ENCODE measurements around the gene WWOX. TPM values are rescaled to one million over a fixed set of nuclear protein-coding genes. Genes with fewer than 3 reads are reported as not detected.

The WWOX gene
- total and polyA plus RNA-seq, 2 of the 8 experiments (the other 6 are each of a cell fraction or from before 2014, with no cell fraction given), result 5.4 to 16.7 TPM

DNA sequence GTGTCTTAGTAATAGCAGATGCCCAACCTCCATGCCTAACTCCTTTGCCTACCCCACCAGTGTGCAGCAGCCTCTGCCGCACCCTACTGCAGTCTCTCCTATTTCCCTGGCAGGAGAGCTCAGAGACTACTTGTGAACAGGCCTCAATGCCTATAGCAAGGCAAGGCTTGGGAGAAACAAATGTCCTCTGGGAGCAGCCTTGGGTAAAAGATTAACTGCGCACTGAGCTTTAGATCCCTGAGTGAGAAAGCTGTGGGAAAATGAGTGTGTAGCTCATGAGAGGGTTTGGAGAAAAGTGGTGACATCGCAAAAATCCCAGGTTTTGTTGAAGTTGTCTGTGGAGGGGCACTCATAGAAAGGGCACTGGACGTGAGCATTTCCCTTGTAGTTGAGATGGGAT, 335.8 kb downstream of the WWOX start (continued):
- TF ChIP-seq, protein P1, sequence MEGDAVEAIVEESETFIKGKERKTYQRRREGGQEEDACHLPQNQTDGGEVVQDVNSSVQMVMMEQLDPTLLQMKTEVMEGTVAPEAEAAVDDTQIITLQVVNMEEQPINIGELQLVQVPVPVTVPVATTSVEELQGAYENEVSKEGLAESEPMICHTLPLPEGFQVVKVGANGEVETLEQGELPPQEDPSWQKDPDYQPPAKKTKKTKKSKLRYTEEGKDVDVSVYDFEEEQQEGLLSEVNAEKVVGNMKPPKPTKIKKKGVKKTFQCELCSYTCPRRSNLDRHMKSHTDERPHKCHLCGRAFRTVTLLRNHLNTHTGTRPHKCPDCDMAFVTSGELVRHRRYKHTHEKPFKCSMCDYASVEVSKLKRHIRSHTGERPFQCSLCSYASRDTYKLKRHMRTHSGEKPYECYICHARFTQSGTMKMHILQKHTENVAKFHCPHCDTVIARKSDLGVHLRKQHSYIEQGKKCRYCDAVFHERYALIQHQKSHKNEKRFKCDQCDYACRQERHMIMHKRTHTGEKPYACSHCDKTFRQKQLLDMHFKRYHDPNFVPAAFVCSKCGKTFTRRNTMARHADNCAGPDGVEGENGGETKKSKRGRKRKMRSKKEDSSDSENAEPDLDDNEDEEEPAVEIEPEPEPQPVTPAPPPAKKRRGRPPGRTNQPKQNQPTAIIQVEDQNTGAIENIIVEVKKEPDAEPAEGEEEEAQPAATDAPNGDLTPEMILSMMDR (IDR thresholded peaks at IDR 0.05; ENCODE audit: control extremely low read depth in 1 of 3, insufficient read depth in 1 of 3, low read depth in 1 of 3, low read length in 3 of 3), result no peak
- TF ChIP-seq HDAC2 (IDR thresholded peaks at IDR 0.05; ENCODE audit: borderline replicate concordance in 1 of 2, low read depth in 2 of 2, low read length in 2 of 2), result no peak
- TF ChIP-seq, protein P2, sequence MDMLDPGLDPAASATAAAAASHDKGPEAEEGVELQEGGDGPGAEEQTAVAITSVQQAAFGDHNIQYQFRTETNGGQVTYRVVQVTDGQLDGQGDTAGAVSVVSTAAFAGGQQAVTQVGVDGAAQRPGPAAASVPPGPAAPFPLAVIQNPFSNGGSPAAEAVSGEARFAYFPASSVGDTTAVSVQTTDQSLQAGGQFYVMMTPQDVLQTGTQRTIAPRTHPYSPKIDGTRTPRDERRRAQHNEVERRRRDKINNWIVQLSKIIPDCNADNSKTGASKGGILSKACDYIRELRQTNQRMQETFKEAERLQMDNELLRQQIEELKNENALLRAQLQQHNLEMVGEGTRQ (IDR thresholded peaks at IDR 0.05; ENCODE audit: low read length), result no peak
- TF ChIP-seq CBX8 (IDR thresholded peaks at IDR 0.05; ENCODE audit: borderline replicate concordance, low read depth, low read length), result no peak
- TF ChIP-seq MAFK (IDR thresholded peaks at IDR 0.05; ENCODE audit: low read depth, low read length), result no peak
- TF ChIP-seq CREB1 (IDR thresholded peaks at IDR 0.05), result no peak

Measured in H1 (cell line).